K562 (cell line): ENCODE measurements around the gene COL5A3.

Experiments
- BRCA1 ChIP-seq, 2 experiments: fragments of 450-650 bp in 1 of 2; sonication (generic) in 1 of 2; formaldehyde crosslinking in 1 of 2; IDR thresholded peaks; 2 replicates each; pipeline versions ENCODE4 v1.5.0 to v1.6.1; 2017 to 2020; ENCODE audit warnings: mild to moderate bottlenecking in 1 of 2, missing genetic modification reagents in 1 of 2
- ZNF431 ChIP-seq: sonication (generic); formaldehyde crosslinking; IDR thresholded peaks from 2 replicates; pipeline ENCODE4 v1.8.0; 2022; ENCODE audit warnings: mild to moderate bottlenecking, missing genetic modification reagents

DNA sequence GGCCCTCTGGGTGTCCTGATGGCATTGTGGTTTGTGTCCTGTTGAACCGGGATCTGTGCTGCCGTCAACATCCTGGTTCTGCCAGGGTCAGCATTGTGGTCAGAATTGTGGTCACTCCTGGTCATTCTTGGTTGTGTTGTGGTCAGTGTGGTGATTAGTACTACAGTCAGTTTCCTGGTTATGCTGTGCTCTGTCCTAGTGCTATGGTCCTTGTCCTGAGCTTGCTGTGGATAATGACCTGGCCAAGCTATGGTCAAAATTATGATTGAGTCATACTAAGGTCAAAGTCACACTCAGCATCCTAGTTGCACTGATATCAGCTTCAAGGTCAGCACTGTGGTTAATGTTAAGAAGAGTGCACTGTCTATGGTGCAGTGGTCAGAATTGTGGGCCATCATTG is 69.5 kb downstream of the COL5A3 start:
- TF ChIP-seq ZNF431 (CRISPR knock-in tag) (no peak), BRCA1 (IDR thresholded peaks at IDR 0.05) (no peak), BRCA1 (CRISPR knock-in tag; IDR thresholded peaks at IDR 0.05) (no peak)
